GM12875 (cell line): Measurements from ENCODE around the gene TTYH1.
A peak's percentile ranks its signal among the peaks of the same experiment; 100 is the strongest.

Experiments used
- H3K4me3 ChIP-seq: one replicate; pipeline ENCODE4 v1.5.1; 2011; ENCODE audit warnings: low read depth, low read length, control low read depth
- TF ChIP-seq, protein P1 (sequence below): IDR thresholded peaks from 2 replicates; pipeline ENCODE4 v1.5.1; 2011; ENCODE audit warnings: low read depth, mild to moderate bottlenecking, control low read depth, inconsistent platforms, low read length, moderate library complexity, borderline replicate concordance; ENCODE audit not compliant: insufficient read depth

TTYH1 gene

DNA sequence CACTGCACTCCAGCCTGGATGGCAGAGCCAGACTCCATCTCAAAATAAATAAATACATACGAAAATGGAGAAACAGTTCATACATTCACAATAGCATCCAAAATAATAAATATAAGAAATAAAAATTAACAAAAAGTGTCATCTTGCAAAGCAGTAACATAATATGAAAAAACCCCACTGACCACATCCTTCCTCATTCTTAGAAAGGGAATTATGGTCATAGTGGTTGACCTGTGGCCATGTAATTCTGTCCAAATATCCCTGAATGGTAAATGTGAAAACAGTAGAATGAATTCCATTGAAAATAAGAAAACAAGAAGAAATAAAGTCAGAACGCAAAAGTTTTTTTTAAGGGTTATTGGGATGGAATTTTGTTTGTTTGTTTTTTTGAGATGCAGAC is 64.8 kb downstream of the TTYH1 start:
- TF ChIP-seq, protein P1, sequence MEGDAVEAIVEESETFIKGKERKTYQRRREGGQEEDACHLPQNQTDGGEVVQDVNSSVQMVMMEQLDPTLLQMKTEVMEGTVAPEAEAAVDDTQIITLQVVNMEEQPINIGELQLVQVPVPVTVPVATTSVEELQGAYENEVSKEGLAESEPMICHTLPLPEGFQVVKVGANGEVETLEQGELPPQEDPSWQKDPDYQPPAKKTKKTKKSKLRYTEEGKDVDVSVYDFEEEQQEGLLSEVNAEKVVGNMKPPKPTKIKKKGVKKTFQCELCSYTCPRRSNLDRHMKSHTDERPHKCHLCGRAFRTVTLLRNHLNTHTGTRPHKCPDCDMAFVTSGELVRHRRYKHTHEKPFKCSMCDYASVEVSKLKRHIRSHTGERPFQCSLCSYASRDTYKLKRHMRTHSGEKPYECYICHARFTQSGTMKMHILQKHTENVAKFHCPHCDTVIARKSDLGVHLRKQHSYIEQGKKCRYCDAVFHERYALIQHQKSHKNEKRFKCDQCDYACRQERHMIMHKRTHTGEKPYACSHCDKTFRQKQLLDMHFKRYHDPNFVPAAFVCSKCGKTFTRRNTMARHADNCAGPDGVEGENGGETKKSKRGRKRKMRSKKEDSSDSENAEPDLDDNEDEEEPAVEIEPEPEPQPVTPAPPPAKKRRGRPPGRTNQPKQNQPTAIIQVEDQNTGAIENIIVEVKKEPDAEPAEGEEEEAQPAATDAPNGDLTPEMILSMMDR = no peak
- H3K4me3 ChIP-seq = no peak overlapping the region

DNA sequence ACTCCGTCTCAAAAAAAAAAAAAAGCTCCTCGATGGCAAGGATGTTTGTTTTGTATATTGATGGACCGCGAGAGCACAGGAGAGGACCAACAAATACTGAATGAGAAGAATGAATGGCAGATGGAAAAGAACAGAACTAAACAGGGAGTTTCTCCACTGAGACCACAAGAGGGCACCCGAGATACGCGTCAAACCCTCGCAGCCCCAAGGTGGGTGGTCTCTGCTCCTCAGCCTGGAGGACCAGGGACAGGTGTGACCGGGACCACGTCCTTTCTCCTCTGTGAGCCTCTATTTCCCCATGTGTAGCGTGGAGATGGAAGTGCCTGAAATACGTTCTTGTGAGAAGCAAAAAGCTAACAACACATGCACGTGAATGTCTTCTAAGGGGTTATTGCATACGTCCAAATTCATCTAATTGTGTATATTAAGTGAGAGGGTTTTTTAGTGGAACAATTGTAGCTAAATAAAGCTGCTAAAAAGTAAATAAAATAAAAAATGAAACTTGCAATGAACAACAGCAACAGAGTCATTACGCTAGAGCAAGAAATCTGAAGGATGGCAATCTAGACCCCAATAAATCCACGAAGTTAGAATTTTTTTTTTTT is 66.2 kb downstream of the TTYH1 start:
- H3K4me3 ChIP-seq = no peak overlapping the region

DNA sequence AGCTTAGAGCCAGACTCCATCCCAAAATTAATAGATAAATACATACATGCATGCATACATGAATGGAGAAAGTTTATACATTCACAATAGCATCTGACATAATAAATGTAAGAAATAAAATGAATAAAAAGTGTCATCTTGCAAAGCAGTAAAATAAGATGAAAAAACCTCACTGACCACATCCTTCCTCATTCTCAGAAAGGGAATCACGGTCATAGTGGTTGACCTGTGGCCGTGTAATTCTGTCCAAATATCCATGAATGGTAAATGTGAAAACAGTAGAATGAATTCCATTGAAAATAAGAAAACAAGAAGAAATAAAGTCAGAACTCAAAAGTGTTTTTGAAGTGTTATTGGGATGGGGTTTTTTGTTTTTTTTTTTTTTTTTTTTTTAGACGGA is 67.6 kb downstream of the TTYH1 start:
- H3K4me3 ChIP-seq = no peak overlapping the region
- TF ChIP-seq, protein P1 = no peak

More for the DNA sequence above, 66.2 kb downstream of the TTYH1 start:
- TF ChIP-seq, protein P1 = peak; percentile 78

DNA sequence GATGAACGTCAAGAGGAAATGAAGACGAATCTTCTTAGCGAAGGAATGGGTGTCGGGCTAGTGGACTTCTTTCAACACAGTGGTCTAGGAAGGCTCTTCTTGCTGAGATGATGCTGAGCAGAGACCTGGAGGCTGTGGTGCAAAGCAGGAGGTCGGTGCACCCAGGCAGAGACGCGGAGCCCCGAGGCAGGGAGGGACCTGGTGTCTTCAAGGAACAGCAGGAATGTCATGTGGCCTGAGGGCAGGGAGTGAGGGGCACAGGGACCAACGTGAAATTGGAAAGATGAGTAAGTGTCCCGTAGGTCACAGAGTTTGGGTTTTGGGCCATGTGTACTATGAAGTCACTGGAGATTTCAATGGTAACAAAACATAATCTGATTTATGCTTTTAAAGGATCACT is 69.2 kb downstream of the TTYH1 start:
- TF ChIP-seq, protein P1 = no peak
- H3K4me3 ChIP-seq = no peak overlapping the region

DNA sequence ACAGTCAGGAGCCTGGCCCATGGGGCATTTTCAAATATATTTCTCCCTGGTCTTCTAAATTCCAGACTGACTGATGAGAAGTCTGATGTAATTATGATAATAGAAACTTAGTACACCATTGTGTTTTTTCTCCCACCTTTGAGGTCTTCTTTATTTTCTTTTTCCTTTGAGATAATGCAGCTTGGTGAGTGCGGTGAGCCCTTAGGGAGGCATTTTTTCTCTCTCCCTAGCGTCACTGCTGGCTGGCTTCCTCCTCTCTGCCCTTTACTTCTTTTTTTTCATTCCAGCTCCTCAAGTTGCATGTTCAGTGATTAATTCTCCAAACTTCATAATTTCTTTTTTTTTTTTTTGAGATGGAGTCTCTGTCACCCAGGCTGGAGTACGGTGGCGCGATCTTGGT is 70.6 kb downstream of the TTYH1 start:
- TF ChIP-seq, protein P1 = no peak

More for the DNA sequence above, 70.6 kb downstream of the TTYH1 start:
- H3K4me3 ChIP-seq = no peak overlapping the region
